ENCODE measurements around the gene SAMD4A.
A peak's percentile ranks its signal among the peaks of the same experiment; 100 is the strongest.

Gene SAMD4A

DNA sequence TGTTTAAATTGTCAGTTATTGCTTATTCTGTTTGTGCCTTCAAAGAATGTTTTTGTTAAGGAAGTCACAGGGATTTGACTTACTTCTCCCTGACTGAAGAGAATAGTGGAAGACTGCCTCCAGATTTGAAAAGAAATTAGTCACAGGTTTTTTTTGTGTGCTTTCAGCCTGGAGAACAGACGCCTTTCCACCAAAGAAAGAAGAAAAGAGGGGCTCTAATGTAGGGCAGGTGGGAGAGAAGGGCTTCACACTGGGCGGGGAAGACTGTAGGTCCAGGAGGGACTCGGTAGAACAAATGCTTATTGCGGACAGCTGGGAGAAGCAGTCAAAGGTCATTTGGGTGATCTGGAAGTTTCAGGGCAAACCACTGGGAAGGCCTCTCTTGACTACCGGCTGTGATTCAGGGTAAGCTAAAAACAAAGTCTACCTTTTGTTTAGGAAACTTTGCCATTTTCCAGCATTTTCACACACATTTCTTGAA is 76.8 kb downstream of the SAMD4A start:
- TF ChIP-seq, protein P1, sequence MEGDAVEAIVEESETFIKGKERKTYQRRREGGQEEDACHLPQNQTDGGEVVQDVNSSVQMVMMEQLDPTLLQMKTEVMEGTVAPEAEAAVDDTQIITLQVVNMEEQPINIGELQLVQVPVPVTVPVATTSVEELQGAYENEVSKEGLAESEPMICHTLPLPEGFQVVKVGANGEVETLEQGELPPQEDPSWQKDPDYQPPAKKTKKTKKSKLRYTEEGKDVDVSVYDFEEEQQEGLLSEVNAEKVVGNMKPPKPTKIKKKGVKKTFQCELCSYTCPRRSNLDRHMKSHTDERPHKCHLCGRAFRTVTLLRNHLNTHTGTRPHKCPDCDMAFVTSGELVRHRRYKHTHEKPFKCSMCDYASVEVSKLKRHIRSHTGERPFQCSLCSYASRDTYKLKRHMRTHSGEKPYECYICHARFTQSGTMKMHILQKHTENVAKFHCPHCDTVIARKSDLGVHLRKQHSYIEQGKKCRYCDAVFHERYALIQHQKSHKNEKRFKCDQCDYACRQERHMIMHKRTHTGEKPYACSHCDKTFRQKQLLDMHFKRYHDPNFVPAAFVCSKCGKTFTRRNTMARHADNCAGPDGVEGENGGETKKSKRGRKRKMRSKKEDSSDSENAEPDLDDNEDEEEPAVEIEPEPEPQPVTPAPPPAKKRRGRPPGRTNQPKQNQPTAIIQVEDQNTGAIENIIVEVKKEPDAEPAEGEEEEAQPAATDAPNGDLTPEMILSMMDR (IDR thresholded peaks at IDR 0.05) = no peak
- Histone ChIP-seq H3K4me3 (no peak overlapping the region), H3K27ac (no peak overlapping the region)
- DNase-seq (ENCODE audit: low spot score) = no peak

DNA sequence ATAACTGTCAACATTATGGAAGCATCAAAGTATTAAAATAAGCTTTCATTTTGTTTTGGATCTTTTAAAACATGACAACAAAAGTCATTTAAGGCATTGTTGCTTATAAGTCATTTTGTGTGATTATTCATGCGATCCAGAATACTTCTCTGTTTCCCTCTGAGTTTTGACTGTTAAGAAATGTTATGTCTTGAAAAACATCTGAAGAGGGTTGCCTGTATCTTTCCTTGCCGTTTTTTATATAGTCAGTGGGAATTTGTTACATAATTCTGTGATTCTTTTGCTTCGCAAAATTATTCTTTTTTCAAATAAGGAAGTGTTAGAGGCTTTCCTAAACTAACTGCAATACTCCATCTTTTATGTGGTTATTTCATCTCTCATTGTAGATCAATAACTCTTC is 78.7 kb downstream of the SAMD4A start:
- TF ChIP-seq, protein P1 (IDR thresholded peaks at IDR 0.05) = no peak
- no peak overlapping the region for H3K4me3 ChIP-seq
- no peak overlapping the region for H3K27ac ChIP-seq
- no peak for DNase-seq (ENCODE audit: low spot score)

DNA sequence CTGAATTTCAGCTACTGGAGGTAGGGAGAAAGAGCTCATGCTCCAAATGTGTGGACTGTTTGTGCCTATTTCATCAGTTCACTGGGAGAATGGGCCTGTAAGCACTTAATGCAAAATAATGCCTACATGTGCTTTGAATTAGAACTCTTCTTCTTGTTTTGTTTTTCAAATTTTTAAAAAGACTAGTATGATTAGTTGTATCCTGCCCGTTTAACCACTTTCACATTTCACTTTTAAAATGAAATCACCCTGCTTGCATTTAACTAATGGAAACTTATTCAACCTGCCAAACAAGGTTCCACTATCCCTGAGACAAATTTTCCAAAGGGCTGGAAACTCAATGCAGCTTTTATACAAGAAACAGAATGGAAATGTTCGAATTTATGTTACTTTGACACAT is 79.7 kb downstream of the SAMD4A start:
- TF ChIP-seq, protein P1 (IDR thresholded peaks at IDR 0.05) = no peak
- DNase-seq (ENCODE audit: low spot score) = no peak
- Histone ChIP-seq H3K27ac (peak overlapping the region in 1 of 2 donors; percentile 41), H3K4me3 (no peak overlapping the region)

DNA sequence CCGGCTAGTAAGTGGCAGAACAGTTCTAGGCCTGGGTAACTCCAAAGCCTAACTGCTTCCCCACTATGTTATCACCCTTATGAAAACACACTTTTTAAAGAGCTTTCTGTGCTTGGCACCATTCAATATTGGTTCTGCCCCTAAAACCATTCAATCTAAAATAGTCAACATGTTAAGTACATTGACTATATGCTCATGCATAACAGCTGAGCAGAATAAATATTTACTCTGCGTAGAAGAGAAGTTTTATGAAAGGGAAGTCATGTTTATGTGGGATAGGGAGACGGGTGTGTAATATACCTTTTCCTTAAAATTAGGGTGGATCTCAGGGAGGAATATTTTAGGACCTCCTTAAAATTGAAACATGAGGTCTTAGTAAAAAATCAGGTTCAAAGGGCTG is 80.5 kb downstream of the SAMD4A start:
- no peak overlapping the region for H3K4me3 ChIP-seq
- TF ChIP-seq, protein P1 (IDR thresholded peaks at IDR 0.05) = no peak
- no peak for DNase-seq (ENCODE audit: low spot score)
- H3K27ac ChIP-seq = no peak overlapping the region

DNA sequence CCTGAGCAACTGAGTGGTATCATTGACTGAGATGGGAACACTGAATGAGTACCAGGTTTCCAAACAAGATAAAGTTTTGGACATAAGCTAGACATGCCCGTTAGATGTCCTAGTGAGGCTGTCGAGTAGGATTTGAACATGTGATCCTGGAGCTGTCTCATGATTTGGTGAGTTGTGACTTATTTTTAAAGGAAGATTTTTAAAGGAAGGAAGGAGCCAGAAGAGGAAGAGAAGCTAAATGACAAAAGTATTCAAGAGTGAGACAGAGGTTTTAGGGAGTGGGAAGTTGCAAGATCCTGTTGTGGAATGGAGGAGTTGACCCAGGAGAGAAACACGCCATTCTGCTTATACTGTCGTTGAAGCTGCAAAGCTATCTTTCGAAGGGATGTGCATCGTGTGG is 82.1 kb downstream of the SAMD4A start:
- no peak for DNase-seq (ENCODE audit: low spot score)
- TF ChIP-seq, protein P1 (IDR thresholded peaks at IDR 0.05) = no peak
- Histone ChIP-seq H3K27ac (peak overlapping the region in 1 of 2 donors; percentile 90), H3K4me3 (no peak overlapping the region)

DNA sequence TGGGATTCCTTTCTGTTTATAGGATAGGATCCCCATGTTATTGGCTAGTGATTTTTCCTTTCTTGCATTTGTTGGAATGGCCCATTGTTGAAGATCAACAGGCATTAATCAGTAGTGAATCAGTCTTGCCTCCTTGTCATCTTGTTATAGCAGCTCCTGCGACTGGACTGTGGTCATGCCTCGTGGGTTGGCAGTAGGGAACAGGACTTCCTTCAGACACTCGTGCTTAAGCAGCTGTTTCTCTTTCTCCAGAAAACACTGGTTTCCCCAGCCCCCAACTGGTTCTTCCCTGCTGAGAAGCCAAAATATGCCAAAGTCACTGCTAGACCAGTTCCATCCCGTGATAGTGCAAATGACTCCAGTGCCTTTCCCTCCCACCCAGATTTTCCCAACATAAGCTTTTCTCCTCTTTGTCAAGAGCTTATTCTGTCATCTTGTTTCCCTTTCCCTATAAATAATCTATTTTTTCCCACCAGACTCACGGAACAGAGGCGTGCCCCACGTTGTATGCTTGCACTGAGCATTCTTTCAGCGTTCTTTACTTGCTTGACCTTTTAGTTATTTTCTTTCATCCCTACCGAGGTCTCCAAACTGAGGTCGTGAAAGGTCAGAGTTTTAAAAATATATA is 83.5 kb downstream of the SAMD4A start:
- Histone ChIP-seq H3K4me3 (peak overlapping the region; percentile 29), H3K27ac (peak overlapping the region; percentile 89 to 90)
- DNase-seq (ENCODE audit: low spot score) = peak; percentile 78
- TF ChIP-seq, protein P1 (IDR thresholded peaks at IDR 0.05) = no peak

DNA sequence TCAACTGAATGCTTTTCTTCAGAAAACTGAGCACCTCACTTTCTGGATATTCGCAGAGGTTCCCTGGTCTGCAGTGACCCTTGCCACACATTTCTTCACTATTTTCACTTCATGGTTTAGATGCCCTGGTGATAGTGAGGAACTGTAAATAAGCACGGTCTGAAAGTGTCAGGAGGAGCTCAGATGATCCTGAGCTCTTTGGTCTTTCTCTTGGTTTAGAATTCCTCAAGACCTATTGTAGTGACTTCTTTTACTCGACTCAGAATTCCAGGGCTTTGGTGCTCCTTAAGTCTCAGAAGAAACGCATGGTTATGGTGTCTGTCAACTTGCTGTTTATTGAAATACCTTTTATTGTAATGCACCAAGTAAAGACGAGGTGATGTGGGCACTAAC is 84.0 kb downstream of the SAMD4A start:
- peak overlapping the region; percentile 29 for H3K4me3 ChIP-seq
- TF ChIP-seq, protein P1 (IDR thresholded peaks at IDR 0.05) = no peak
- peak overlapping the region; percentile 89 to 90 for H3K27ac ChIP-seq
- no peak for DNase-seq (ENCODE audit: low spot score)

All from coronary artery (tissue), 2 donors.